GOT3 (cell line): ENCODE measurements around the gene SYT2.
"Not testable (repeated sequence)": the region's sequence is repeated elsewhere in the genome, so short reads cannot be mapped to it uniquely, and the experiment has no call there.

Source experiments
- DNase-seq: peaks from one replicate; lab custom pipeline; 2025; ENCODE audit warnings: mixed read lengths; lab: John Stamatoyannopoulos, UW

SYT2 gene

DNA sequence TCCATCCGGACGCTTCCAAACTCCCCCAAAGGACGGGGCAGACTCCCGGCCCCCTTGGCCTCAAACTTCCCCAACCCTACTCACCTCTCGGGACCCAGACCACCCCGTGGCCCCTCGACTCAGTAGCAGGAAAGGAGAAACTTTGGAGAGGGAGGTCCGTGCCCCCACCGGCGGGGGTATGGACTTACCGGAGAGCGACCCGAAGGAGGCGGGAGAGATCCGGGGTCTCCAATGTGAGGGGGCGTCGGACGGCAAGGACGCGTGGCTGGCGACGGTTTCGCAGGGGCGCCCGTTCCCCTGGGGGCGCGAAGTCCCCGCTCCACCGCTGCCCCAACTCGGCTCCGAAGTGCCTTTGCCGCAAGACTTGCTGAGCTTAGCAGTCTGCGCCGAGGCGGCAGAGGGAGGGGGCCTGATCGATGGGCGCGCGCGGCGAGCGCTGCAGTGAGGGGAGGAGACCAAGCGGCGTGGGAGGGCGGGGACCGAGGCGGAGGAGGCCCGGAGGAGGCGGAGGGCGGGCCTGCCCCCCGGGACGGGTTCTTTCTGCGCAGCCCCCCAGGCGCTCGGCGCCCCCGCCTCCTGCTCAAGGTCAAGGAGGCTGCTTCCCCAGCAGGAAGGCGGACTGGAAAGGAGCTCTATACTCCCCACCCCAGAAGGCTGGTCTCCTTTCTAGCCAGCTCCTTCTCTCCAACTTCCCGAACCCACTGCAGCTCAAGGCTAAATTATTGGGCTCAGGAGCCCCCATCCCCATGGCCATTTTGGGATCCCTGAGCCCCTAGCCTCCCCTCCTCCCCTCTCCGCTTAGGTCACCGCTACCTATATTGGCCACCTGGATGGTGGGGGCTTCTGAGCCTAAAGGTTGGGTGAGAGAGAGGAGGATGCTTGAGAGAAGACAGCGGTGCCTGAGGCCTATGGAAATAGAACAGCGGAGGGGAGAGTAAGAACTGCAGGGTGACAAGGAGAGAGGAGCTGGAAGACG lies at the start of gene SYT2:
TSS of gene SYT2 (minus strand) at position 385 of the 976 bp plus-strand sequence. CDS start 104,682 bp downstream, outside the sequence.
- no peak for DNase-seq

GRCh38 chr1:202756391-202756790 lies 46.1 kb upstream of the SYT2 start:
- no peak for DNase-seq

DNA sequence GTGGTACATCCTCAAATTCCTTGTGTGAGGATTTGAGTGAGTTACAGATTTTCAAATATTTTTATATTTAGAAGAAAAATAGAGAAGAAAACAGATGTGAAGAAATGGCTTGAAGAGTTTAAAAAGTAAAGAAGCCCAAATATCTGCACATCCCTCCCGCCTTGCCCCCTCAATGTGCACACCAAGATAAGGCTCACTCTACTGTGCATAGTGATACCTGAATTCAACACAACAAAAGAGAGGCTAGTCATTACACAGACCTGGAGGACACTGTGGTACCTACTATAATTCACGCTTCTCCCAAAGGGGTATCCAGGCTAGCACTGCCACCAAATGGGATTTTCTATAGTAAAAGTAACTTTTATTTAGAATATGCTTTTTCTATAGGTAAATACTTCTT lies 44.0 kb upstream of the SYT2 start:
- no peak for DNase-seq

DNA sequence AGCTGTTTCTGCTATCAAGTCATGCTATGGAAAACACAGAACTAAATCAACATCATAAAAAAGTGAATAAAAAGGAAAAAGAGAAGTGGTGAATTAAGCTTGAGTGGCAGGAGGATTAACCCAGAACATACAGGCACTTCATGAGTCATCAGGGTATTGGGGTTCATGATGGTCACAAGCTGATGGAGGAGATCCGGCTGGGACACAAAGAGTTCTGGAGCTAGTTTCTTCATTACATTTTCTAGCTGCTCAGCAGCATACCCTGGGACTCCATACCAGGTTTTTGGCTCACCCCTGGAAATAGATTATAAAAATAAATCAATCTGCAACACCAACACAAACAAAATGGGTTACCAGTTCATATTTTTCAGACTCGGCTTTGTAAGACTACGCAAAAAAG lies 42.5 kb upstream of the SYT2 start:
- DNase-seq: no peak

- DNase-seq: no peak
Measured at GRCh38 chr1:202750761-202751160, 40.5 kb upstream of the SYT2 start.

DNA sequence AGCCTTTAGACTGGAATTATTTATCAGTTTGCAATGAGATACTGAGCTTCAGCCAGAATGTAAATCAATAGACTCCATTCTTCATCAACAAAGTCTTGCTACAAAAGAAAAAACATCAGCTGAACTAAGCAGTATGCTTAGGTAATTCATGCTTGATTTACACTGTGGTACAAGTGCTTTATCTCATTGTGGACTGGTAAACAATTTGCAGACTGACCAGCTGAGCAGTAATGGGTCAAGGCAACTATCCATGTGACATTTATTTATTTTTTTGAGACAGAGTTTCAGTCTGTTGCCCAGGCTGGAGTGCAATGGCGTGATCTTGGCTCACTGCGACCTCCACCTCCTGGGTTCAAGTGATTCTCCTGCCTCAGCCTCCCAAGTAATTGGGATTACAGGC lies 39.8 kb upstream of the SYT2 start:
- DNase-seq: no peak

DNA sequence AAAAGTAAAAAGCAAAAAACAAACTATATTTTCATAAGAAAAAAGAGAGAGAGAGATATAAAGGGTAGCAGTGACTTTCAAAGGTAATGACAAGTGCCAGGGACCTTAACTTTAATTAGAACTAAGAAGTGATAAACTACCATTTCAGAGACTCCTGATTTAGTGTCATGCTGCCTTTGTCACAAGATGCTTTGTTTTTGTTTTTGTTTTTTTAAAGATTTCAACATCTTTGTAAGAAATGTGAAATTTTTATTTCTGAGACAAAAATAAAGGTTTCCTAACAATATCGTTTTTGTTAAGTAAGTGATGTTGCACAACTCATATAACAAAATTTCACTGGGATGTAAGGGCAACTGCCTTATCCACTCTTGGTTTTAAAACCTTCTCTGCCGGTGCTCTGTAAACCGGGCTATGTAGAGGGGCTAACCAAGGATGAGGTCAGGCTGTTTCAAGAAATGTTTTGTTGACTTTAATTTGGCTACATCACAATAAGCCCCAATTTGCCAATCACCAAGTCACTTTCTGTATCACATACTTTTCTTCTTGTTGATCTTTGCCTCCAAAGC lies 35.2 kb upstream of the SYT2 start:
- no peak for DNase-seq

DNA sequence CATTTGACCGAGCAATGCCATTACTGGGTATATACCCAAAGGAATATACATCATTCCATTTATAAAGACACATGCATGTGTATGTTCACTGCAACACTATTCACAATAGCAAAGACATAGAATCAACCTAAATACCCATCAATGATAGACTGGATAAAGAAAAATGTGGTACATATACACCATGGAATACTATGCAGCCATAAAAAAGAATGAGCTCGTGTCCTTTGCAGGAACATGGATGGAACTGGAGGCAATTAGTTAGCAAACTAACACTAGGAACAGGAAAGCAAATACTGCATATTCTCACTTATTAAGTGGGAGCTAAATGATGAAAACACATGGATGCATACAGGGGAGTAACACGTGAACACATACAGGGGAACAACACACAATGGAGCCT lies 34.5 kb upstream of the SYT2 start:
- DNase-seq: not testable (repeated sequence)

GRCh38 chr1:202742496-202742895 lies 32.2 kb upstream of the SYT2 start:
- no peak for DNase-seq

DNA sequence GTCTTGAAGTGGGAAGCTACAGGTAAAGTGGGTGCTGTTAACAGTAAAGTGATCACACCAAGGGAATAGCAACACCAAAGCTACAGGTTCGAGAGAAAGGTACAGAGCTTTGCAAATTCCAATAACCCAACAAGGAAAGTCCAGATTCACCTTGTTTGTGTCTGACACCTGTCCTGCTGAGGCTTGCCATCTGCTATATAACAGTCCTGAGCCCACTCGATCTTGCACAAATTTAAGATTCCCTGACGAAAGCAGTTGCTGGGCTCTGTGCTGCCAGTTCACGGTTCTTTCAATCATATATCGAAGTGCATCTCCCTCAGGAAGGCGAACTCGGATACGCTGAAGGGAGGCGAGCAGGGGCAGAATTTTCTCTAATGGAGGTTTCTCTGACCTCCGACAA lies 23.0 kb upstream of the SYT2 start:
- no peak for DNase-seq

GRCh38 chr1:202728951-202729350 lies 18.7 kb upstream of the SYT2 start:
- DNase-seq: no peak

DNA sequence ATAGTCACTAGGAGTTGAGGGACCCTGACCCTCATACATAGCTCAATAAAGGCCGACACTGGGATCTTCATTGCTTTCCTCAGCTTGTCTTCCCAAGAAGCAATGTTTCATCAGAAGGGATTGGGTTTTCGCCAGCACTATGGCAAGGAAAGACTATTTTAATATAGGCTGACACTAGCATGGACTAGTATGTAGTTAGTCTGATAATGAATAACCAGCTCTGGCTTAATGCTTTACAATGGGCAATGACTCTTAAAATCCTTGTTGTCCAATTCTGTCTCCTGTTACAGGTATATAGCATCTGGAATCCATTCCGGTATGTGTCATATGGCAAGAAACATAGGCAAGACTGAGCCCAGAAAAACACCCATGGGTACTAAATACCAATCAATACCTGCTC lies 15.3 kb upstream of the SYT2 start:
- no peak for DNase-seq

DNA sequence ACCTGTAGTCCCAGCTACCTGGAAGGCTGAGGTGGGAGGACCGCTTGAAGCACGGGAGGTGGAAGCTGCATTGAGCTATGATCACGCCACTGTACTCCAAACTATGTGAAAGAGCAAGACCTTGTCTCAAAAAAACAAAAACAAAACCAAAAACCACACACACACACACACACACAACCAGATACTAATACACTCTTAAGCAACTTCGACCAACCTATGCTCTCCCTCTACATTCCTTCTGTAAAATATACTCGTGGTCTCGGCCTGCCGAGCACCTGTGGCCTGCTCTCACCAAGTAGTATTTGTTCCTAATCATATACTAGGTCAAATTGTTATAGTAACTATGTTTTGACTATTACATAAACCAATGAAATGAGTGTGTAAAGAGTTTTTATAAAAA lies 13.5 kb upstream of the SYT2 start:
- DNase-seq: no peak

- not testable (repeated sequence) for DNase-seq
Measured at GRCh38 chr1:202723046-202723445, 12.8 kb upstream of the SYT2 start.

DNA sequence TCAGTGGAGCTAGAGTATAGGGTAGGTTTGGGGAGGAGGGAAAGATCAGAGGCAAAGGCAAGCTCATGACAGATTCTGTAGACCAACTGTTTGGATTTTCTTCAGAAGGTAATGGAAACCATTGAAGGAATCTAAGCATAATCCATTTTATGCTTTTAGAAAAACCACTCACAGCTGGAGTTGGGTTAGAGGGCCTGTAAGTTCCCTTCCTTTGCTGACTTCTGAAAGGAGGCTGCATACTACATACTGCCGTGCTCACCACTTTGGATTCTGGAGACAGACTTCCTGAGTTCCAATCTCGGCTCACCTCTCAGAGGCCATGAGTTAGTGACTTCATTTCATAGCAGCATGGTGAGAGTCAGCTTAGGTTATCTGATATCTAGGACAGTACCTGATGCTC lies 6.4 kb upstream of the SYT2 start:
- no peak for DNase-seq

GRCh38 chr1:202714202-202714601 lies 3.9 kb upstream of the SYT2 start:
- DNase-seq: not testable (repeated sequence)

DNA sequence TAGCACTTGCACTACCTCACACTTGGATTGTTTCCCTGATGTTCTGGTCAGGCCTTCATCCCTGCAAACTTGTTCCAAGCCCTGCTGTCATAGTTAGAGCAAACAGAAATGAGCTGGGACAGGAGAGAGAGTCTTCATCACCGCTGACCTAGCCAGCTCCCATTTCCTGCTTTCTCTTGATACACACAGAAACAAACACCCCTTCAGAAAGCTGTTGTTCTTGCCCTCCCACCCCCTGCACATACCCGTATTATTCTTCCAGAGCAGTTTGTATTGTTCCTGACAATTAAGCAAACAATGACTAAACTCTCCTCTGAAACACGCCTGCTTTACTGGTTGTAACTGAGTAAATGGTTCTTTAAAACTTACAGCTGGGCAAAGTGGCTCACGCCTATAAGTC lies 2.9 kb upstream of the SYT2 start:
- DNase-seq: no peak

DNA sequence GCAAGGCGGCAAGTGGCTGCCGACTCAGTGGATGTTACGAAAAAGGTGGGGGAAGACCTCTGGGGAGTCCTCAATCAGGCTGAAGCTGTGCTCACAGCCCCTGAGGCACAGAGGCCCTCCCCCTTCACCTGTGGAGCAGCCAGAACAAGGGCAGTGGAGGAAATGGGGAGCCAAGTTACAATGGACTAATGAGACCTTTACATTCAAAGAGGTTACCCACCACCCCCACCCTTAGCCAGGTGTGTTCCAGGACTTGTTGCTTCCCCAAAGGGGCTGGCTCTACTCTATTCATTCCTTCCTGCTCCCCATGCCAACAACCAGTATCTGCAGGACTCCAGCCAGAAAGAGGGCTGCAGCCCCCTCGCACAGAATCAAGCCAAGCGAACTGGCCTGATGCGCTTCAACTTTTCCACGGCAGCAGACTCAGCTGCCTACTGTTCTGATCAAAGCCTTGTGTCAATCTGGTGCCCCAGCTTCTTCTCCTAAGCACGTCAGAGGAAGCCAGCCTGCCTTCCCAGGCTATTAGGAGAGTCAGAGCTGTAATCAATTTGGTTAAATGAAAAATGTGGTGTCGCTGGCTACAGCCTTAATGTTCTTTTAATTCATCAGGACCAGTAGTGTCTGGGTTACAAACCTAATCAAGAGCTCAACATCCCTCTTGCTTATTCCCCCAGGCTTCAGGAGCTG lies 1.8 kb upstream of the SYT2 start:
- no peak for DNase-seq

GRCh38 chr1:202709276-202710041 lies 795 bp downstream of the SYT2 start:
- no peak for DNase-seq

GRCh38 chr1:202708456-202709275 lies 1.6 kb downstream of the SYT2 start:
- DNase-seq: no peak

DNA sequence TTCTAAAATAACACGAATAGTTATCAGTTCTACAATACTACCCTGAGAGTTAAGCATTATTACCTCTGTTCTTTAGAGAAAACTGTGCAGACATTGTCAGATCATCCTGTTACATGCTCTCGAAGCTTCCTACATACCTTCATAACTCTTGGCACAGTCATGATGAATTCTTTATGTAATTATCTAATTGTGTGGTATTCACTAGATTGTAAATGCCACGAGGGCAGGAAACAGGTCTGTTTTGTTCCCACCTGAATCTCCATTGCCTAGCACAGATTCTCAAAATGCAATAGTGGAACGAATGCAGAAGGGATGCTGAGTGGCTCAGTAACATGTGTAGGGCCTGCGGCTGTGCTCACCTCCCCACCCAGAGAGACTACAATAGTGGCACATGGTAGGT lies 3.4 kb downstream of the SYT2 start:
- DNase-seq: no peak
